Fibroblast of lung (primary cell): ENCODE data around the gene TMEM191C. TPM values are rescaled to one million over a fixed set of nuclear protein-coding genes. Genes with fewer than 3 reads are reported as not detected.

ENCODE experiments used
- DNase-seq, 2 donors: peaks; one replicate each; pipeline versions ENCODE4 v3.0.0 to v3.0.0-alpha.2; 2010; ENCODE audit warnings: low read depth in 2 of 2
- H2AFZ ChIP-seq: 2 replicates; pipeline ENCODE4 v1.5.1; 2012; ENCODE audit warnings: low read length, control low read depth, inconsistent platforms
- H3K27ac ChIP-seq: 2 replicates; pipeline ENCODE4 v1.5.1; 2011; ENCODE audit warnings: low read length, control low read depth; ENCODE audit not compliant: insufficient read depth
- H3K27me3 ChIP-seq: 2 replicates; pipeline ENCODE4 v1.5.1; 2011; ENCODE audit warnings: mild to moderate bottlenecking, low read length; ENCODE audit not compliant: control insufficient read depth, insufficient read depth
- H3K36me3 ChIP-seq: 2 replicates; pipeline ENCODE4 v1.5.1; 2011; ENCODE audit warnings: low read length; ENCODE audit not compliant: control insufficient read depth, insufficient read depth
- H3K4me1 ChIP-seq: 2 replicates; pipeline ENCODE4 v1.5.1; 2011; ENCODE audit warnings: low read length; ENCODE audit not compliant: control insufficient read depth, insufficient read depth; ENCODE audit errors: extremely low read depth
- H3K4me2 ChIP-seq: 2 replicates; pipeline ENCODE4 v1.5.1; 2011; ENCODE audit warnings: low read length, control low read depth; ENCODE audit not compliant: insufficient read depth; ENCODE audit errors: extremely low read depth
- H3K4me3 ChIP-seq, 4 experiments: fragments of 200-600 bp in 1 of 4; sonication (generic) in 1 of 4; replicated peaks in 1 of 4; 2 replicates each; pipeline ENCODE4 v1.5.1; 2011 to 2016; ENCODE audit warnings: low read length in 4 of 4, low read depth in 3 of 4, mild to moderate bottlenecking in 3 of 4, control low read depth in 2 of 4, inconsistent platforms in 1 of 4, mixed read lengths in 1 of 4; ENCODE audit not compliant: insufficient read depth in 1 of 4; ENCODE audit errors: control extremely low read depth in 1 of 4
- H3K79me2 ChIP-seq: 2 replicates; pipeline ENCODE4 v1.5.1; 2012; ENCODE audit warnings: mild to moderate bottlenecking, low read length, inconsistent platforms; ENCODE audit not compliant: control insufficient read depth, insufficient read depth
- H3K9ac ChIP-seq: 2 replicates; pipeline ENCODE4 v1.5.1; 2011; ENCODE audit warnings: mild to moderate bottlenecking, low read length, control low read depth; ENCODE audit not compliant: insufficient read depth
- H3K9me3 ChIP-seq: 2 replicates; pipeline ENCODE4 v1.5.1; 2012; ENCODE audit warnings: low read depth, low read length; ENCODE audit not compliant: control insufficient read depth, insufficient read depth
- H4K20me1 ChIP-seq: 2 replicates; pipeline ENCODE4 v1.5.1; 2011; ENCODE audit warnings: low read length; ENCODE audit not compliant: control insufficient read depth, insufficient read depth; ENCODE audit errors: extremely low read depth
- EZH2 ChIP-seq: IDR thresholded peaks from 2 replicates; pipeline ENCODE4 v1.5.1; 2012; ENCODE audit warnings: low read length, control low read depth, mild to moderate bottlenecking; ENCODE audit errors: missing control alignments
- polyA plus RNA-seq, 2 donors: library from polyadenylated mRNA; depleted of rRNA in 1 of 2; stranded (reverse) in 1 of 2; unstranded in 1 of 2; fragments of >200 nt; gene quantifications; 2 replicates each; pipeline ENCODE4 v1.2.1, GENCODE V29; 2011 to 2012; ENCODE audit warnings: missing spikeins in 1 of 2
- total RNA-seq: library from RNA; depleted of rRNA; stranded (reverse); fragments of >200 nt; gene quantifications from 2 replicates; pipeline ENCODE4 v1.2.1, GENCODE V29; 2014
- TF ChIP-seq, protein P1 (sequence below), 2 donors: IDR thresholded peaks in 1 of 2; conservative IDR thresholded peaks in 1 of 2; 1 replicate in 1 of 2; 2 replicates in 1 of 2; pipeline ENCODE4 v1.5.1; 2011 to 2012; ENCODE audit warnings: low read length in 2 of 2, control low read depth in 1 of 2, inconsistent platforms in 1 of 2, low read depth in 1 of 2, mild to moderate bottlenecking in 1 of 2

The TMEM191C gene
- total and polyA plus RNA-seq, 2 donors (not counting 1 experiment from before 2014, with no cell fraction given): 0.36 to 2.6 TPM

DNA sequence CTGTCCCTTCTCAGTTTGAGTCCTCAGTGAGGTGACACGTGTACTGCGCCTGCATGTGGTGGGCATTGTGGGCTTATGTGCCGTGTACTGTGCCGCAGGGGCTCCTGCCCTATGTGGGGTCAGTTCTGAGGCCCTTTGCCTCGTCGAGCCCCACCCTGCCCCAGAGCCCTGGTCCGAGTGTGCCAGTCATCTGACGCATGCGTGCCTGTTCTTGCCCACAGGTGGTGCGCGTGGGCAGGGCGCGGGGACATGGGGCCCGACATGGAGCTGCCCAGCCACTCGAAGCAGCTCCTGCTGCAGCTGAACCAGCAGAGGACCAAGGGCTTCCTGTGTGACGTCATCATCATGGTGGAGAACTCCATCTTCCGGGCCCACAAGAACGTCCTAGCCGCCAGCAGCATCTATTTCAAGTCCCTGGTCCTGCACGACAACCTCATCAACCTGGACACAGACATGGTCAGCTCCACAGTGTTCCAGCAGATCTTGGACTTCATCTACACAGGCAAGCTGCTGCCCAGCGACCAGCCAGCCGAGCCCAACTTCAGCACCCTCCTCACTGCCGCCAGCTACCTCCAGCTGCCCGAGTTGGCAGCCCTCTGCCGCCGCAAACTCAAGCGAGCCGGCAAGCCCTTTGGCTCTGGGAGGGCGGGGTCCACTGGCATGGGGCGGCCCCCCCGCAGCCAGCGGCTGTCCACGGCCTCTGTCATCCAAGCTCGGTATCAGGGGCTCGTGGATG lies 22.3 kb upstream of the TMEM191C start:
- Histone ChIP-seq H3K79me2 (no peaks in the 10 kb centered on the region), H3K36me3 (peaks cover 14% of the 10 kb centered on the region), H3K4me2 (no peak overlapping the region), H3K4me3 (no peak overlapping the region), H3K9me3 (no peaks in the 10 kb centered on the region), H3K9ac (no peak overlapping the region), H4K20me1 (no peaks in the 10 kb centered on the region), H3K27ac (no peak overlapping the region), H3K27me3 (no peaks in the 10 kb centered on the region), H2AFZ (no peak overlapping the region), H3K4me1 (no peaks in the 10 kb centered on the region)
- TF ChIP-seq, protein P1, sequence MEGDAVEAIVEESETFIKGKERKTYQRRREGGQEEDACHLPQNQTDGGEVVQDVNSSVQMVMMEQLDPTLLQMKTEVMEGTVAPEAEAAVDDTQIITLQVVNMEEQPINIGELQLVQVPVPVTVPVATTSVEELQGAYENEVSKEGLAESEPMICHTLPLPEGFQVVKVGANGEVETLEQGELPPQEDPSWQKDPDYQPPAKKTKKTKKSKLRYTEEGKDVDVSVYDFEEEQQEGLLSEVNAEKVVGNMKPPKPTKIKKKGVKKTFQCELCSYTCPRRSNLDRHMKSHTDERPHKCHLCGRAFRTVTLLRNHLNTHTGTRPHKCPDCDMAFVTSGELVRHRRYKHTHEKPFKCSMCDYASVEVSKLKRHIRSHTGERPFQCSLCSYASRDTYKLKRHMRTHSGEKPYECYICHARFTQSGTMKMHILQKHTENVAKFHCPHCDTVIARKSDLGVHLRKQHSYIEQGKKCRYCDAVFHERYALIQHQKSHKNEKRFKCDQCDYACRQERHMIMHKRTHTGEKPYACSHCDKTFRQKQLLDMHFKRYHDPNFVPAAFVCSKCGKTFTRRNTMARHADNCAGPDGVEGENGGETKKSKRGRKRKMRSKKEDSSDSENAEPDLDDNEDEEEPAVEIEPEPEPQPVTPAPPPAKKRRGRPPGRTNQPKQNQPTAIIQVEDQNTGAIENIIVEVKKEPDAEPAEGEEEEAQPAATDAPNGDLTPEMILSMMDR (conservative IDR thresholded peaks at IDR 0.05 in 1 of 2, IDR thresholded peaks at IDR 0.05 in 1 of 2; ENCODE audit: low read depth in 1 of 2, low read length in 2 of 2): no peak
- TF ChIP-seq EZH2: no peak
- DNase-seq: no peak

DNA sequence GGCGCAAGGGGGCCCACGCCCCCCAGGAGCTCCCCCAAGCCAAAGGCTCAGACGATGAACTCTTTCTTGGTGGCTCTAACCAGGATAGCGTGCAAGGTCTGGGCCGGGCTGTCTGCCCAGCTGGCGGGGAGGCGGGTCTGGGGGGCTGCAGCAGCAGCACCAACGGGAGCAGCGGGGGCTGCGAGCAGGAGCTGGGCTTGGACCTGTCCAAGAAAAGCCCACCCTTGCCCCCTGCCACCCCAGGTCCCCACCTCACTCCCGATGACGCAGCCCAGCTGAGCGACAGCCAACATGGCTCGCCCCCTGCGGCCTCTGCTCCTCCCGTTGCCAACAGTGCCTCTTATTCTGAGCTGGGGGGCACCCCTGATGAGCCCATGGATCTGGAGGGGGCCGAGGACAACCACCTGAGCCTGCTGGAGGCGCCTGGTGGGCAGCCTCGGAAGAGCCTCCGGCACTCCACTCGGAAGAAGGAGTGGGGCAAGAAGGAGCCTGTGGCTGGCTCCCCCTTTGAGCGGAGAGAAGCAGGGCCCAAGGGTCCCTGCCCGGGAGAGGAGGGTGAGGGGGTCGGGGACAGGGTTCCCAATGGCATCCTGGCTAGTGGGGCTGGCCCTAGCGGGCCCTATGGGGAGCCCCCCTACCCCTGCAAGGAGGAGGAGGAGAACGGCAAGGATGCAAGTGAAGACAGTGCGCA lies 21.6 kb upstream of the TMEM191C start:
- H3K4me2 ChIP-seq: no peak overlapping the region
- H3K9me3 ChIP-seq: no peaks in the 10 kb centered on the region
- TF ChIP-seq, protein P1 (conservative IDR thresholded peaks at IDR 0.05 in 1 of 2, IDR thresholded peaks at IDR 0.05 in 1 of 2; ENCODE audit: low read depth in 1 of 2, low read length in 2 of 2): no peak
- no peak for TF ChIP-seq EZH2
- no peak overlapping the region for H3K4me3 ChIP-seq
- H3K27me3 ChIP-seq: no peaks in the 10 kb centered on the region
- no peak overlapping the region for H2AFZ ChIP-seq
- H3K9ac ChIP-seq: no peak overlapping the region
- H3K27ac ChIP-seq: no peak overlapping the region
- no peaks in the 10 kb centered on the region for H3K79me2 ChIP-seq
- H3K4me1 ChIP-seq: no peaks in the 10 kb centered on the region
- H3K36me3 ChIP-seq: peaks cover 14% of the 10 kb centered on the region
- no peak for DNase-seq
- H4K20me1 ChIP-seq: no peaks in the 10 kb centered on the region

DNA sequence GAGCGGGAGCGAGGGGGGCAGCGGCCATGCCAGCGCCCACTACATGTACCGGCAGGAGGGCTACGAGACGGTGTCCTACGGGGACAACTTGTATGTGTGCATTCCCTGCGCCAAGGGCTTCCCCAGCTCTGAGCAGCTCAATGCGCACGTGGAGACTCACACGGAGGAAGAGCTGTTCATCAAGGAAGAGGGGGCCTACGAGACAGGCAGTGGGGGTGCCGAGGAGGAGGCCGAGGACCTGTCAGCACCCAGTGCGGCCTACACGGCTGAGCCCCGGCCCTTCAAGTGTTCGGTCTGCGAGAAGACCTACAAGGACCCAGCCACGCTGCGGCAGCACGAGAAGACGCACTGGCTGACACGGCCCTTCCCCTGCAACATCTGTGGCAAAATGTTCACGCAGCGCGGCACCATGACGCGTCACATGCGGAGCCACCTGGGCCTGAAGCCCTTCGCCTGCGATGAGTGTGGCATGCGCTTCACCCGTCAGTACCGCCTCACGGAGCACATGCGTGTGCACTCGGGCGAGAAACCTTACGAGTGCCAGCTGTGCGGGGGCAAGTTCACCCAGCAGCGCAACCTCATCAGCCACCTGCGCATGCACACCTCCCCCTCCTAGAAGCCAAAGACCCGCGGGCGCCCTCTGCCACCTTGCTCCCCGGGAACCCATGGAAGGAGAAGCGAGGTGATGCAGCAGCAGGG lies 20.9 kb upstream of the TMEM191C start:
- H3K79me2 ChIP-seq: no peaks in the 10 kb centered on the region
- peaks cover 14% of the 10 kb centered on the region for H3K36me3 ChIP-seq
- H3K27me3 ChIP-seq: no peaks in the 10 kb centered on the region
- no peak overlapping the region for H3K4me3 ChIP-seq
- H4K20me1 ChIP-seq: no peaks in the 10 kb centered on the region
- no peak overlapping the region for H3K9ac ChIP-seq
- H3K27ac ChIP-seq: no peak overlapping the region
- no peak overlapping the region for H3K4me2 ChIP-seq
- H3K4me1 ChIP-seq: no peaks in the 10 kb centered on the region
- TF ChIP-seq EZH2: no peak
- DNase-seq: no peak
- no peak overlapping the region for H2AFZ ChIP-seq
- no peaks in the 10 kb centered on the region for H3K9me3 ChIP-seq
